Stimulated activated CD4-positive, alpha-beta T cell treated with anti-CD3 and anti-CD28 coated beads, TNF-alpha, amount 100 ng/mL, for 4 hours (primary cell): ENCODE data around the gene CPA4.

Experiments
- DNase-seq, 3 experiments: peaks; one replicate each; pipeline ENCODE4 v3.0.0-alpha.2; 2020; ENCODE audit warnings: low read depth in 3 of 3

CPA4 gene

DNA sequence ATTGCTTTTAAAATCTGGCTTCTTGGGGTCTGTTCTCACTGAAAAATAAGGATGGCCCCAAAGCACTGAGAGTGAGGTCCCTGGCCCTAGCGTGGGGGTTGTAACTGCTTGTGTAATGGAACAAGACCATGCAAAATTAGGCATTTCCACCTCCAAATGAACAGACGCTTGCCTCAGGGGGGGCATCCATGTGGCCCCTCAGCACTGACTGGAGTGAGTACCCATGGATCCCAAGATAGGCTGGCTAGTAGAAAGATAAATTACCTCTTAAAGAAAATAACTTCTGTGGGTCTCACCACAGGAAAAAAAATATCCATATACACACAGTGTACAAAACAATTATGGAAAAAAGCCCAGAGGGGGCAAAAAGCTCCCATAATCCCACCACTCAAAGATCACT, 72.1 kb downstream of the CPA4 start:
- DNase-seq: no peak

DNA sequence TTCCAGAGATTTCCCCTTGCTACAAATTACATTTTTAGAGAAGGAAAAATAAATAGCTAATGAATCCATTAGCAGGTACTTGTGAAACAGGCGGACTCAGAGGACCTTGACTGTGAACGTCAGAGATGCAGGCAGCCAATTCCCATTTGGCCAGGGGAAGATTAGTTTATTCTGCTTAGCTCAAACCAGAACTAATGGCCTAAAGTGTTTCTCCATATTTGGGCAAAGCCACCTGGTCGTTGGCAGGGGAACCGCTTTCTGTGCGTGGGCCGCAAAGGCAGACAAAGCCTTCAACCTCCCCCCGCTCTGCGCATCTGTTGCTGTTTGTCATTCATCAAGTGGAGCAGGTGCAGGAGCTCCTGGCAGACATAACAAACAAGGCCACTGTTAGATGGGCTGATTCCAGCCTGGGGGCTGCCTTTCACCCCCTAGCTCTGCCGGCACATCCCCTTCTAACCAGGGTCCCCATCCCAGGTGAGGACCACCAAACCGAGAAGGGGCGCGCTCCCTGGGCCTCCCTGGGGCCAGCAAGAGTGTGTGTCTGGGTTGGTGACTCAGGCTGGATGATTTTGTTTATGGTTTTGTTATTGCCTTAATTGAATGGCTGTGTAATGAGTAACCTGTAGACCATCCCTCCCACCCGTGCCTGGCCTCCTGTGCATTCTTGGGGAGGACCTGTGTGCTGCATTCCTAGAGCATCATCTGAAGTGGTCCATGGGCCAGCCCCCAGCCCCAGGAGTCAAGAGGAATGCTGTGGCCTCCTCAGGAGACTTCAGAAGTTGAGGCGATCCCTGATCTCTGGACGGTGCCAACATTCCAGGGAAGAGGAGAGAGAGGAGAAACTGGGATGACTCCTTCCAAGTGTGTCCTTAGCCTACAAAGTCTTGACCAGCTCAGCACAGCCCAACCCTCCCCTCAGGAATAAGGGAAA, 72.8 kb downstream of the CPA4 start:
- no peak for DNase-seq

DNA sequence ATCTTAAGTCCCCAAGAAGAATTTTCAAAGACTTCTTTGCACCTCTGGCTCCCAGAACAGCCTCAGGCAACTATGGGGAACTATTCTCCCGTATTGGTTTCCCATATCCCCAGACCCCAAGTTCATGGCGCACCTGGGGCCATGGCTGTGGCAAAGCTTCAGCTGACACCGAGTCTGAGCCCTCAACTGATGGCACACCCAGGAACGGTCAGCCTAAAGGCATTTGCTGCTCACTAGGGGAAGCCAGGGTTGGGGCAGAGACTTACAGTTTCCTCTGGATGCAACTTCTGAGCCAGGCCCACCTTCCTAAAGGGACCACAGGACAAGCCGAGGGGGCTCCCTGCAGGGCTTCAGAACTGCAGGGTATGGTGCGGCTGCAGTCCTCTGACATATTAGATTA, 73.6 kb downstream of the CPA4 start:
- no peak for DNase-seq

DNA sequence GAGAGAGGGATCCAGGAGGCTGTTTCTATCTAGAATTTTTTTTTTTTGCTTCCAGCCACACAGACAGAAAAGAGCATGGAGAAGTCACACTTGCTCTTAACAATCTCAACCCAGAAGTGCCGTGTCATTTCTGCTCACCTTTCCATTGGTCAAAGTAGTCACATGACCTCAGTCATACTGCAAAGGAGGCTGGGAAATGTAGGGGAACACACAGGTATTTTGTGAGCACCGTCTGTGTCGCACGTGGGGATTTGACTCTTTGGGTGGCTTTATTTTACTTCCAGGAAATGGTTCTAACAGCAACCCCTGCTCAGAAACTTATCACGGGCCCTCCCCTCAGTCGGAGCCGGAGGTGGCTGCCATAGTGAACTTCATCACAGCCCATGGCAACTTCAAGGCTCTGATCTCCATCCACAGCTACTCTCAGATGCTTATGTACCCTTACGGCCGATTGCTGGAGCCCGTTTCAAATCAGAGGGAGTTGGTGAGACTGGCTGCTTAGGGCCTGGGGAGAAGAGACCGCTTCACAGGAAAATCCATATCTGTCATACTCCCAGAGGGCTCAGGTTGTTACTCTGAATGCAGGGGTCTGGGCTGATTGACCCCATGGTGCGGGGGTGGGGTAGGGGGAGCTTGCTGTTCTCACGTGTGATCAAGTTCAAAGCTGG, 74.3 kb downstream of the CPA4 start:
- no peak for DNase-seq

DNA sequence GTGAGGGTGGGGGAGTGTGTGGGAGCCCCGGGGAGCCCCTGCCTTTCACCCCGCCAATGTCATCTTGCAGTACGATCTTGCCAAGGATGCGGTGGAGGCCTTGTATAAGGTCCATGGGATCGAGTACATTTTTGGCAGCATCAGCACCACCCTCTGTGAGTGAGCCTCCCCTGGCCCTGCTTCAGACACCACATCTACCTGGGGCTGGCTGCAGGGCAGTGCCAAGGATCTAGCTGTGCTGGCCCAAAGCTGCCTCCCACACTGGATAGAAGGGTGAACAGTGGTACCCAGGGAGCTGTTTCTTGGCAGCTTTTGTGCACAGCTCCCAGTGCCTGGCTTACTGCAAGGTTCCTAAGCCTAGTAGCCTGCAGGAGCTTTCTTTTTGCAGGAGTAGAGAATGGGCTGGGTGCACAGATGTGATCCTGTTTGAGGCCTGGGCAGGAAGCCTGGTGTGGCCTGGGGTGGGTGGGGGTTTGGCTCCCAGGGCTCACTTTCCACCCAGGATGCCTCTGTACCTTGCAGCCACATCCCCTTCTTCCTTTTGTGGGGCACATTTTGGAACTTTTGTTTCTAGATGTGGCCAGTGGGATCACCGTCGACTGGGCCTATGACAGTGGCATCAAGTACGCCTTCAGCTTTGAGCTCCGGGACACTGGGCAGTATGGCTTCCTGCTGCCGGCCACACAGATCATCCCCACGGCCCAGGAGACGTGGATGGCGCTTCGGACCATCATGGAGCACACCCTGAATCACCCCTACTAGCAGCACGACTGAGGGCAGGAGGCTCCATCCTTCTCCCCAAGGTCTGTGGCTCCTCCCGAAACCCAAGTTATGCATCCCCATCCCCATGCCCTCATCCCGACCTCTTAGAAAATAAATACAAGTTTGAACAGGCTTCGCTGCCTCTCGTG, 75.1 kb downstream of the CPA4 start:
- DNase-seq: no peak

DNA sequence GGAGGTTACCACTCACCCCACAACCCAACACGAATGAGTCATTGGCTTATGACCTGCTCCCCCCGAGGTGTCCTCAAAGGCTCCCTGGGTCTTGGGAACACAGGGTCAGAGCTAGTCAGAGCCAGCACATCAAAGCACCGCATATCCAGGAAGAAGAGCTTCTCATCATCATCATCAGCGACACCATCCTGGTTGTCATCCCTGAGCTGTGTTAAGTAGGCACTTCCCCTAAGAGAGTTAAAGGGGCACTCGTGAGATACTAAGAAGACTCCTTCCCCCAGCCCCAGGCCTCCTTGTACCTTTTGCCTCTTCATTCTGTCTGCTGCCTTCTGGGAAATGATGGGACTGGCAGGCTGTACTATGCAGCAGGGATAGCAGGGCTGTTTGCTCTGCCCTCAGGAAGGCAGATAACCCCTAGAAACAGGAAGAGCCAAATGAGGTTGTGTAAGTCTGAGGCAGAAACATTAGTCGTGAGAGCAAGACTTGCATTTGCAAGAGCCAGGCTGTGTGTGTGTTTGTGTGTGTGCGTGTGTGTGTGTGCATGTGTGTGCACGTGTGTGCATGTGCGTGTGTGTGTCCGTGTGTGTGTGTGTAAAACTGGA, 76.2 kb downstream of the CPA4 start:
- DNase-seq: no peak

DNA sequence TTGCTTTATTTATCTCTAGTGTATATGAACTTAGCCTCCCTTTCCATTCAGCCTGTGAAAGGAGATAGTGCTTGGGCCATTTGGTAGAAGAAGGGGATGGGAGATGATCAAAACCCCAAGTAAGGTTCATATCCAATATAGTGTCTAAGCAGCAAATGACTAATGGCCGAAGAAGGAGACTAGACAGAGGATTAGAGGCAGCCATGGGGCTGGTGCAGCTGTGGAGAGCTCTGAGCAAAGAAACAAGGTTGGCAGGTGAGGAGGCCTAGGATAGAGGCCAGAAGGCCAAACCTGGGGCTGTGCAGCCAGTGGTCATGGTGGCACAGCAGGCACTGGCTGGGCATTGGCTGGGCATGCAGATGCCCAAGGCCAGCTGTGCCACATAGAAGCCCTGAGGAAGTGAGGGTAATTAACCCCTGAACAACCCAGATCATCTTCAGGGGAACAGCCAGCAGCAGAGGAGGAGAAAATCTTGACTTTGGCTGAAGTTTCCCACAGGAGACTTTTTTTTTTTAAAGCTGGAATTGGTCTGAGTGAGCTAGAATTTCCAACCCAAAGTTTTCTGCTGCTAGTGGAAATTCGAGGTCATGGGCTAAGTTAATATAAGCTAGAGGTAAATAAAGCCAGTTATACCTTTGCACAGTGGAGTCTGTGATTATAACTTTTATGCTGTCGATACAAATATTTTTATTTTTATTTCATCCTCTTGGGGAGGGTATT, 77.0 kb downstream of the CPA4 start:
- DNase-seq: no peak

DNA sequence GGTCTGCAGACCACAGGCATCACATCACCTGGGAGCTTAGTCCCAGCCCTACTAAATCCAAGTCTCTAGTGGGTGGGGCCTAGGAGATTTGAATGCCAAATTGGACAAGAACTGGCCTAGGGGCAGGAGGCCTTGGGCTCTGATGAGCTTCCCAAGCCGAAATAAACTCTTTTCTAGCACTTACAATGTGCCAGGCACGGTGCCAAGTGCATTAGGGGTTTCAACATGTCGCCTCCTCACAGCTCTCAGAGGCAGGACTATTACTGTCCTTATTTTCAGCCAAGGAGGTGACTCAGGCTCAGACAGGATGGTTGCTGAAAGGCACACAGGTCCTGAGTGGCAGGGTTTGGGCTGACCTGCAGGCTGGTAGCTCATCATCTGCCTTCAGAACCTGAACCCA, 78.1 kb downstream of the CPA4 start:
- DNase-seq: no peak

DNA sequence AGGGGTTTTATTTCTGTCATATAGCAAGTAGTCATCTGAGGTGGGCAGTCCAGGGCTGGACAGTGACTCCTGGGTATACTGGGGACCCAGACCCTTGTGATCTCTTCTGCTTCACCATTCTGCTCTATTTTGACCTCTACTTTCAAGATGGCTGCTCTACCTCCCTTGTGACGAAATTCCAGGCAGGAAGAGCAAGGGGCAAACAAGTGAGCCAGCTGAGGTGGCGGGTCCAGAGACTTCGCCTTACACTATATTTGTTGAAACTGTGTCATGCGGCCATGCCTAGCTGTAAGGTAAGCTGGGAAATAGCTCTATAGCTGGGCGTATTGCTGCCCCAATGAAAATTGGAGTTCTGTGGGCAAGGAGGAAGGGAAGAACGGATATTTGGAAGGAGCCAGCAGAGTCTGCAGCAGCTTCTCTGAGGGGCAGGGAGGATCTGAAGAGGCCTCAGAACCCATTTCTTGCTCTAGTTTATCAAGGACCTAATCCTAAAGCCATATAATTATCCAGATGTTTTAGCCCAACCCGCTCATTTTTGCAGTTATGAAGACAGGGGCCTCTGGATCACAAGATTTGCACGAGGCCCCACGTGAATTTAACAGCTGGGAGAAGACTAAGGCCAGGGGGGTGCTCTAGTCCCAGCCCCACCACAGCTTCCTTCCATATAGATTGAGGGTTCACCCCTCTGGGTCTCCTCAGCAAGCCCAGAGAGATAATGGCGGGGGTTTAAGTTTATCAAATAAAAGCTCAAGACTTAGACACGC, 79.6 kb downstream of the CPA4 start:
- no peak for DNase-seq
